Caco-2 (cell line): ENCODE measurements around the gene PRRT3. TPM values are rescaled to one million over a fixed set of nuclear protein-coding genes. Genes with fewer than 3 reads are reported as not detected.

Source experiments
- BruUV-seq: library from RNA; stranded (reverse); fragments of 400-500 nt; replicated peaks from 2 replicates; lab custom pipeline; 2021; lab: Mats Ljungman, UMichigan
- CTCF ChIA-PET: fragments of 300-600 bp; sonication (Branson Sonifier 250); formaldehyde crosslinking; loops from one replicate; lab custom pipeline; 2022; ENCODE audit warnings: antibody characterized with exemption; lab: Charles Lee
- POLR2A ChIA-PET: fragments of 300-600 bp; sonication (Branson Sonifier 250); formaldehyde crosslinking; loops from one replicate; lab custom pipeline; 2022; ENCODE audit warnings: antibody characterized with exemption; lab: Charles Lee
- DNase-seq, 2 experiments: peaks; one replicate each; pipeline versions ENCODE4 v3.0.0 to v3.0.0-alpha.2; 2020 to 2022
- H3K27me3 ChIP-seq: replicated peaks from 2 replicates; pipeline ENCODE4 v1.6.0; 2011; ENCODE audit warnings: low read length; ENCODE audit not compliant: control insufficient read depth, insufficient read depth
- H3K36me3 ChIP-seq: 2 replicates; pipeline ENCODE4 v1.5.1; 2011; ENCODE audit warnings: low read length; ENCODE audit not compliant: control insufficient read depth, insufficient read depth
- H3K4me1 ChIP-seq: fragments of 250-450 bp; sonication (Bioruptor Pico); 2 replicates; pipeline ENCODE4 v1.5.1; 2020; ENCODE audit warnings: mild to moderate bottlenecking
- H3K4me3 ChIP-seq: 2 replicates; pipeline ENCODE4 v1.5.1; 2011; ENCODE audit warnings: low read depth, mild to moderate bottlenecking, control low read depth, low read length
- H3K9me3 ChIP-seq: fragments of 250-450 bp; sonication (Bioruptor Pico); 2 replicates; pipeline ENCODE4 v1.5.1; 2020; ENCODE audit warnings: mild to moderate bottlenecking, moderate library complexity
- H3K27ac Mint-ChIP-seq: one replicate; pipeline ENCODE4 v1.8.0; 2022; ENCODE audit warnings: mixed read lengths; ENCODE audit not compliant: unreplicated experiment
- H3K27me3 Mint-ChIP-seq: one replicate; pipeline ENCODE4 v1.8.0; 2022; ENCODE audit warnings: mixed read lengths; ENCODE audit not compliant: insufficient read depth, unreplicated experiment
- H3K36me3 Mint-ChIP-seq: one replicate; pipeline ENCODE4 v1.8.0; 2022; ENCODE audit warnings: mild to moderate bottlenecking, mixed read lengths; ENCODE audit not compliant: insufficient read depth, unreplicated experiment
- H3K4me1 Mint-ChIP-seq: one replicate; pipeline ENCODE4 v1.8.0; 2022; ENCODE audit warnings: low read depth, mixed read lengths; ENCODE audit not compliant: unreplicated experiment
- H3K4me3 Mint-ChIP-seq: one replicate; pipeline ENCODE4 v1.8.0; 2022; ENCODE audit warnings: mild to moderate bottlenecking, moderate library complexity, mixed read lengths; ENCODE audit not compliant: unreplicated experiment
- H3K9me3 Mint-ChIP-seq: one replicate; pipeline ENCODE4 v1.8.0; 2022; ENCODE audit warnings: mixed read lengths; ENCODE audit not compliant: unreplicated experiment
- intact Hi-C: fragments of 100-400 bp; cut with micrococcal nuclease; formaldehyde crosslinking; loops from one replicate; pipeline ENCODE4 v1.10.0; 2022; ENCODE audit not compliant: unreplicated experiment
- total RNA-seq: library from RNA; stranded (reverse); gene quantifications from 2 replicates; pipeline ENCODE4 v1.2.3, GENCODE V29; 2022
- TF ChIP-seq, protein P1 (sequence below), 2 experiments: fragments of 200-600 bp in 1 of 2; IDR thresholded peaks; 1 replicate in 1 of 2; 2 replicates in 1 of 2; pipeline versions ENCODE4 v1.5.1 to v1.8.0; 2011 to 2022; ENCODE audit warnings: antibody characterized with exemption in 1 of 2, control low read depth in 1 of 2, inconsistent platforms in 1 of 2, low read depth in 1 of 2, low read length in 1 of 2, mild to moderate bottlenecking in 1 of 2, moderate library complexity in 1 of 2; ENCODE audit not compliant: insufficient read depth in 1 of 2, severe bottlenecking in 1 of 2, unreplicated experiment in 1 of 2

PRRT3 gene
- total RNA-seq, 1 experiment from 2014 or later: 1.3 TPM

GRCh38 chr3:9955067-9955502, 2.9 kb upstream of the PRRT3 start:
- no peaks in the 10 kb centered on the region for H3K9me3 ChIP-seq
- intact Hi-C loops: no loop called here
- H3K27me3 ChIP-seq: no peaks in the 10 kb centered on the region
- TF ChIP-seq, protein P1, sequence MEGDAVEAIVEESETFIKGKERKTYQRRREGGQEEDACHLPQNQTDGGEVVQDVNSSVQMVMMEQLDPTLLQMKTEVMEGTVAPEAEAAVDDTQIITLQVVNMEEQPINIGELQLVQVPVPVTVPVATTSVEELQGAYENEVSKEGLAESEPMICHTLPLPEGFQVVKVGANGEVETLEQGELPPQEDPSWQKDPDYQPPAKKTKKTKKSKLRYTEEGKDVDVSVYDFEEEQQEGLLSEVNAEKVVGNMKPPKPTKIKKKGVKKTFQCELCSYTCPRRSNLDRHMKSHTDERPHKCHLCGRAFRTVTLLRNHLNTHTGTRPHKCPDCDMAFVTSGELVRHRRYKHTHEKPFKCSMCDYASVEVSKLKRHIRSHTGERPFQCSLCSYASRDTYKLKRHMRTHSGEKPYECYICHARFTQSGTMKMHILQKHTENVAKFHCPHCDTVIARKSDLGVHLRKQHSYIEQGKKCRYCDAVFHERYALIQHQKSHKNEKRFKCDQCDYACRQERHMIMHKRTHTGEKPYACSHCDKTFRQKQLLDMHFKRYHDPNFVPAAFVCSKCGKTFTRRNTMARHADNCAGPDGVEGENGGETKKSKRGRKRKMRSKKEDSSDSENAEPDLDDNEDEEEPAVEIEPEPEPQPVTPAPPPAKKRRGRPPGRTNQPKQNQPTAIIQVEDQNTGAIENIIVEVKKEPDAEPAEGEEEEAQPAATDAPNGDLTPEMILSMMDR (IDR thresholded peaks at IDR 0.05; ENCODE audit: insufficient read depth in 1 of 2, low read depth in 1 of 2, low read length in 1 of 2, severe bottlenecking in 1 of 2, unreplicated experiment in 1 of 2): no peak
- H3K4me3 Mint-ChIP-seq: no peak overlapping the region
- no peak overlapping the region for H3K4me3 ChIP-seq
- no peak for DNase-seq
- ChIA-PET CTCF (interaction anchor here (0.8 kb wide), 1 partner anchor 9 kb away, joined by 4 read pairs; no protein-coding TSS in a partner anchor), POLR2A (no interaction called here)
- no peaks in the 10 kb centered on the region for H3K9me3 Mint-ChIP-seq
- no peaks in the 10 kb centered on the region for H3K36me3 ChIP-seq
- H3K4me1 Mint-ChIP-seq: no peaks in the 10 kb centered on the region
- H3K27me3 Mint-ChIP-seq: no peaks in the 10 kb centered on the region
- peaks cover 7% of the 10 kb centered on the region for H3K36me3 Mint-ChIP-seq
- H3K27ac Mint-ChIP-seq: no peak overlapping the region
- BruUV-seq: no TSS peak
- no peaks in the 10 kb centered on the region for H3K4me1 ChIP-seq

GRCh38 chr3:9951598-9951961, 628 bp downstream of the PRRT3 start:
- no peak overlapping the region; the same call in 1 of the 2 replicates for H3K4me3 ChIP-seq

GRCh38 chr3:9951126-9951525, 1.1 kb downstream of the PRRT3 start:
- no peak overlapping the region for H3K4me3 ChIP-seq
- CTCF ChIA-PET: interaction anchor here (1.1 kb wide), 1 partner anchor 18 kb away, joined by 7 read pairs; the partner anchor contains the start of gene CRELD1
- Mint-ChIP-seq H3K4me1 (no peaks in the 10 kb centered on the region), H3K9me3 (no peaks in the 10 kb centered on the region), H3K4me3 (peak overlapping the region; percentile 63), H3K36me3 (peaks cover 19% of the 10 kb centered on the region), H3K27me3 (no peaks in the 10 kb centered on the region), H3K27ac (no peak overlapping the region)
- intact Hi-C loops: no loop called here
- TF ChIP-seq, protein P1 (IDR thresholded peaks at IDR 0.05; ENCODE audit: insufficient read depth in 1 of 2, low read depth in 1 of 2, low read length in 1 of 2, severe bottlenecking in 1 of 2, unreplicated experiment in 1 of 2): no peak
- H3K9me3 ChIP-seq: no peaks in the 10 kb centered on the region
- DNase-seq: no peak
- POLR2A ChIA-PET: no interaction called here
- 0 out of 2 replicates have a peak, but pooled peaks cover 6% of the 10 kb centered on the region for H3K4me1 ChIP-seq
- H3K27me3 ChIP-seq: no peaks in the 10 kb centered on the region
- H3K36me3 ChIP-seq: no peaks in the 10 kb centered on the region; the same call in 1 of the 2 replicates
- no TSS peak for BruUV-seq

More at GRCh38 chr3:9951598-9951961, 628 bp downstream of the PRRT3 start:
- H3K4me1 Mint-ChIP-seq: no peaks in the 10 kb centered on the region
- CTCF ChIA-PET: interaction anchor here (1.1 kb wide), 1 partner anchor 18 kb away, joined by 7 read pairs; the partner anchor contains the start of gene CRELD1
- TF ChIP-seq, protein P1 (IDR thresholded peaks at IDR 0.05; ENCODE audit: insufficient read depth in 1 of 2, low read depth in 1 of 2, low read length in 1 of 2, severe bottlenecking in 1 of 2, unreplicated experiment in 1 of 2): no peak
- intact Hi-C loops: no loop called here
- H3K36me3 Mint-ChIP-seq: peaks cover 14% of the 10 kb centered on the region
- Histone ChIP-seq H3K9me3 (no peaks in the 10 kb centered on the region), H3K27me3 (no peaks in the 10 kb centered on the region), H3K4me1 (0 out of 2 replicates have a peak, but pooled peaks cover 6% of the 10 kb centered on the region), H3K36me3 (no peaks in the 10 kb centered on the region; the same call in 1 of the 2 replicates)
- no TSS peak for BruUV-seq
- no peak for DNase-seq
- H3K9me3 Mint-ChIP-seq: no peaks in the 10 kb centered on the region
- H3K27ac Mint-ChIP-seq: no peak overlapping the region
- H3K4me3 Mint-ChIP-seq: peak overlapping the region; percentile 63
- POLR2A ChIA-PET: no interaction called here
- H3K27me3 Mint-ChIP-seq: no peaks in the 10 kb centered on the region
